HG02981 (cell line): ENCODE results near the gene CMTR1.
"Not testable (repeated sequence)": the region's sequence is repeated elsewhere in the genome, so short reads cannot be mapped to it uniquely, and the experiment has no call there.

Experiments used
- ATAC-seq: cut with Tn5 transposase; IDR thresholded peaks from one replicate; pipeline ENCODE4 v1.9.1; 2021; ENCODE audit warnings: mild to moderate bottlenecking, moderate library complexity; ENCODE audit not compliant: unreplicated experiment

Gene CMTR1

GRCh38 chr6:37432590-37432915 lies 468 bp upstream of the CMTR1 start:
- ATAC-seq: peak; percentile 3

GRCh38 chr6:37433657-37434271 lies 743 bp downstream of the CMTR1 start:
- ATAC-seq: peak; percentile 31

DNA sequence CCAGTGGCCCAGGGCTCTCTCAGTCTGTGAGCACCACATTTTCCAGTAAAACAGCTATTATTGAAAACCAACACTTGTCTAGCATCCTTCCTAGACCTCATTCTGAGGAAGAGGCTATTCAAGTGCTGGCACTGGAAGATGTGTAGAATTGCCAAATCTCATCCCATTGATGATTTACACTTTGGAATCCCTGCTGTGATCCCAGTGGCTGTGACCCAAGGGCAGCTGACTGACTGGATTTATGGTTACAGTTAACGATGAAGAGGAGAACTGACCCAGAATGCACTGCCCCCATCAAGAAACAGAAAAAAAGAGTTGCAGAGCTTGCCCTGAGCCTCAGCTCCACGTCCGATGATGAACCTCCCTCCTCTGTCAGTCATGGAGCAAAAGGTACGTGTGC lies 2.4 kb downstream of the CMTR1 start:
- no peak for ATAC-seq

GRCh38 chr6:37435816-37436215 lies 2.8 kb downstream of the CMTR1 start:
- no peak for ATAC-seq

DNA sequence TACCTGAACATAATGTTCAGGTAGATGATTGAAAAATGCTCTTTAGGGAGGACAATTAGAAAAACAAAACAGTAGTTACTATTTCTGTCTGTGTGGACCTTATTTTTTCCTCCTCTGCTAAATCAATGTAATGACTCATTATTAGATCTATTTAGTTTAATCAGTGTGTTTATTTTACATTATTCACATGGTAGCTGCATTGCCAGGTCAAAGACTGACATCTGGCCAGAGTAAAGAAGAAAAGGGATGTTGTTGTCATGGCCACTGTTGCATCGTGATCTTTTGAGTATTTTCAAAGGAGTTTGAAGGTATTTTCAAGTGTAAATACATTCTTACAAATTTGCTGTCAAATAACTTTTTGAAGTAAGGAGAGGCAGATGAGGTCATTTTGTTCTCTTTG lies 5.9 kb downstream of the CMTR1 start:
- no peak for ATAC-seq

- no peak for ATAC-seq
These were observed 8.6 kb downstream of the CMTR1 start for GRCh38 chr6:37441651-37442050.

DNA sequence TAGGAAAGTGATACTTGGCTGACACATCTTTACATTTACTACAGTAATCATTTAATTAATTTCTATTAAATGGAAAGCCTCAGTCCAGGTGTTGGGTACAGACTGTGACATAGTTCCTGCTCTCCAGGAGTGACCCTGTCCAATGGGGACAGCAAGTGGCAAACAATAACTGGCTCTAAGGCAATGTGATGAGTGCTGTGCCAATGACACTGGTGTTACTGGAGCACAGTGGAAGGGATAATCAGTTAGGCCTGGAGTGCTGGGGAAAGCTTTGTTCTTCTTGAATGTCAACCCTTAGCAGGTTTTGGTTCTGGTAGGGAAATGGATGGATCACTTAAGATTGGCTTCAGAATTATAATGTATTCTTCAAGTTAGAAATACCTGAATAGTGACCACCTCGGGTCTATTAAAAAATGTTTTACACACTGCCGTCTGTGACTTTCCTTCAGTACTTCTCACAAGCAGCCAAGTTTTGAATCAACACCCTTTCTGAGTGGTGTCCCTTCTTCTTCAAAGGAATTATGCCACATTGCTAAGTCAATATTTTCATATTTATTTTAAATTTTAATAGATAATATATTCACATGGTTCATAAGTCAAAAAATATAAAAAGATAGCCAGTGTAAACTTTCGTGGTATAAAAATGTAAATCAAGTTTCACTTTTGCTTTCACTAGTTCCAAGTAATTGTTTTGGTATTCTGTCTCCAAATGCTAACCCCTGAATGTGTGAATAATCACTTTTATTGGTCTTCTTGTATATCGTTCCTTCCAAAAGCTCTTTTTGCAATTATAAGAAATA lies 9.6 kb downstream of the CMTR1 start:
- no peak for ATAC-seq

DNA sequence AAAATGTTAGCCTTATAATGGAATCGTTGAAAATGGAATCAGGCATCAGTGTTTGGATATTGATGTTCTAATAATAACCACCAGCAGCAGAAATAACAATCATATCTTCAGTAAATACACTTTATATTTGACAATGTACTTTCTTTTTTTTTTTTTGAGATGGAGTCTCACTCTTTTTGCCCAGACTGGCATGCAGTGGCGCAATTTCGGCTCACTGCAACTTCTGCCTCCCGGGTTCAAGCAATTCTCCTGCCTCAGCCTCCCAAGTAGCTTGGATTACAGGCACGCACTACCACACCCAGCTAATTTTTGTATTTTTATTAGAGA lies 10.2 kb downstream of the CMTR1 start:
- ATAC-seq: not testable (repeated sequence)

DNA sequence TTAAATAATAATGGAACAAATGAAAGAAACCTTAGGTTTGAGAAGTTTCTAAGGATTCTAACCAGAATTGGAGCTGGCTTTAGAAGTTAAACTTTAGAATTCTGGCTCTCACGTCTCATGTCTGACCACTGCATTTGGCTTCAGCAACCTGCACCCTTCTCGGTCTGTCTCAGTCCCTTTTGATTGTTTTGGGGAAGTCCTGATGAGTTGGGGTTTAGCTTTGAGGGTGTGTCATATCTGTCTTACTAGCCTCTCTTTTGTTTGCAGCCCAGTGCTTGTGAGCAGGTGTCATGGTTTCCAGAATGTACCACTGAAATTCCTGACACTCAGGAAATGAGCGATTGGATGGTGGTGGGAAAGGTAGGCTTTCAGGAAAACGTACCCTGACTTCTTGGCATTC lies 17.0 kb downstream of the CMTR1 start:
- no peak for ATAC-seq

GRCh38 chr6:37451441-37452193 lies 18.6 kb downstream of the CMTR1 start:
- ATAC-seq: no peak

GRCh38 chr6:37452522-37452921 lies 19.5 kb downstream of the CMTR1 start:
- no peak for ATAC-seq

DNA sequence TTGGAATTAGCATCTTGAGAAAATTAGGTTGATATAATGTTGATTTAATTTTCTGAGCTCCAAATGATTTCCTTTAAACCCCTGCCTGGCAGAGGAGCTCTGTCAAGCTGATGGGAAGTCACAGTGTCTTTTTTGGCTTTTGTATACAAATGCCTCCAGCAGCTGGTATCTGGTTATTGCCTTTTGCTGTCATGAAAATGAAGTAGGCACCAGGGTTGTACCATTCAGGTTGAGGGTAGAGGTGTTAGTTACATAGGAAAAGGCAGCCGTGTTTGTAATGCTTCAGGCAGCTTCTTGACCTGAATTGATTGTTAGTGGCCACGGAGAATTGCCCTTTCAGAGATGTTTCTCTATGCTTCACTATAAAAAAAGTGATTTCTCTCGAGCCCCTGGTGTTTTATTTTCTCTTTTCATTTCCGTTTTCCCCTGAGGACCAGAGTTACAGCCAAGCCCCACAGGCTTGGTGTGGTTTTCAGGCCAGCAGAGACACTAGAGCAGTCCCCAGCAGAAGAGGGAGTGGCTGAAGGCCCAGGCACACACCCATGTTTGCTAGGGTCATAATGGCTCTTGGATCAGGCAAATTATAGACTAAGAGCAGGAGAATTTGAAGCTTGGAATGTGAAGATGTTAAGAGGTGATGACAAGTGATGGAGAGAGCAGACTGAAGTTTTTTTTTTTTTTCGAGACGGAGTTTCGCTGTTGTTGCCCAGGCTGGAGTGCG lies 21.6 kb downstream of the CMTR1 start:
- ATAC-seq: no peak

DNA sequence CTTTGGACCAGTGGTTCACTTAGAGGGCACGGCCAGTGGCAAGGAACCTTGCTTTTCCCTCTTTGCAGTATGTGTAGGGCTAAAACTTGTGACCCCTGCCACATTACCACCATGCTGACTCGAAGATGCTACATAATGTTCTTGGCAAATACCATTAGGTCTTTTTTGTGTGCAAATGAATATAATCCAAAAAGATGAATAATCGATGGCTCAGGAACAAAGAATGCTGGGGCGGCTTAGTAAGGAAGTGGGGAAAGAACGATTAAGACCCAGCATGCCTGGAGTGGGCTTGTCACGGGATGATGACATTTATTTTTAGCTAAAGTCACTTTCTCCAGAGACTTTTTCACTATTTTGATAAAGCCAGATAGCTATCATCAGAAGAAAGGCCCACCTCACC lies 23.1 kb downstream of the CMTR1 start:
- no peak for ATAC-seq

DNA sequence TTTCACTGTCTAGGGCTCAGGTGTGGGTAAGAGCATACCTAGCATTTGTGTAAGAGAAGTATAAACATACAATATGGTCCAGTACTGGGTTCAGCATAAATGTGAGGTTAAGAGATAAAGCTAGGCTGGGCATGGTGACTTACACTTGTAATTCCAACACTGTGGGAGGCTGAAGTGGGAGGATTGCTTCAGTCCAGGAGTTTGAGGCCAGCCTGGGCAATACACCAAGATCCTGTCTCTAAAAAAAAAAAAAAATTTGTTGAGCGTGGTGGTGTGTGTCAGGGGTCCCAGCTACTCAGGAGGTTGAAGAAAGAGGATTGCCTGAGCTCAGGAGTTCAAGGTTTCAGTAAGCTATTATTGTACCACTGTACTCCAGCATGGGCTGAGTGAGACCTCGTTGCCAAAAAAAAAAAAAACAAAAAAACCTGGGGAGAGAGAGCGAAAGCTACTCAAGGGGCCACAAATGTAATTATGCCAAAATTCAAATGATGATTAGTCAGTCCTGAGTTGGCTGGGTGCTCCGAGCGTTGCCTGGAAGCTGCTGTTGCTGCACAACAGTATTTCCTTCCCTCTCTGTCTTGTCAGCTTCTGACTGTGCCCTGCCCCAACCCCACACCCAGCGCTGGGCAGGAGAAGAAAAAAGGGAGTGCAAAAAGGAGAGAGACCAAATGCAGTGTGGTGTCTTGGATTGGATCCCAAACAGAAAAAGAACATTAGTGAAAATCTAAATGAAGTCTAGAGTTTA lies 24.0 kb downstream of the CMTR1 start:
- ATAC-seq: no peak

GRCh38 chr6:37459981-37460800 lies 27.2 kb downstream of the CMTR1 start:
- no peak for ATAC-seq

DNA sequence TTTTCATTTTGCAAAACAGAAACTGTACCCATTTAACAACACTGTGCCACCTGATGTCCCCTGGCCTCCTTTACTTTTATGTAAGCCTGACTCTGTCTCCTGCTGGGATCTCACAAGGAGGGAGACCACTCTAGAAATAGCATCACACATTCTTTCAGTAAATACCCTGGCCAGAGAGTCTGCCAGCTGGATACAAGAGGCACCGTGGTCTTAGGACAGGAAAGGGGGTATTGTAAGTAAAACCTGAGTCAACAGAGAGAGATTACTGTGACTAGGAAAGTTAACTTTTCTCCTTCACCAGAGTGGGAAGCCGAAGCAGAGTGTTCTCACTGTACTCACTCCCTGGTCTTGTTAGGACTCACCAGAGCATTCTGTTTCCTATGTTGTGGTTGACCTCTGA lies 27.8 kb downstream of the CMTR1 start:
- no peak for ATAC-seq

DNA sequence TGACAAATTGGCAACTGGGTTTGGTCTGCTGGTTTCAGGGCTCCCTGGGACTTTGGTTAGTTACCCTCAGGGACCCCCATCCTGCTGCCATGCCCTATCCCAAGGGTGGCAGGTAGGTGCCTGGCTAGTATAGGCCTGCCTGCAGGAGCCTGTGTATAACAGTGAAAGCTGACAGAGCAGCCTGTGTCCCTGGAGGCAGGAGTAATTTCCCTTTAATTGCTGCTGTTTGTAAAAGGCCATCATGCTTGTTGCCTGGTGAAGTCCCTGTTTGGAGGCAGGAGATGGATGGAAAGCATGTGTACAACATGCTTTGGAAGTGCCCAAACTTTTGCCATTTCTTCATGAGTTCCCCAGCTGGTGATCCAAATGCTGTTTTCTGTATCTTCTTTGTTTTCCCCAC lies 30.1 kb downstream of the CMTR1 start:
- ATAC-seq: no peak

GRCh38 chr6:37467718-37468117 lies 34.7 kb downstream of the CMTR1 start:
- ATAC-seq: no peak

GRCh38 chr6:37473364-37474095 lies 40.5 kb downstream of the CMTR1 start:
- no peak for ATAC-seq
